NCI-H82 treated with DMSO at 0.1 percent for 48 hours (cell line): Measurements from ENCODE around the gene TOPBP1.

ENCODE experiments used
- DNase-seq: peaks from one replicate; lab custom pipeline; 2025; ENCODE audit not compliant: unreplicated experiment; lab: John Stamatoyannopoulos, UW

The TOPBP1 gene

GRCh38 chr3:133610031-133610430 lies 51.7 kb downstream of the TOPBP1 start:
- no peak for DNase-seq

GRCh38 chr3:133608388-133608787 lies 53.4 kb downstream of the TOPBP1 start:
- no peak for DNase-seq

DNA sequence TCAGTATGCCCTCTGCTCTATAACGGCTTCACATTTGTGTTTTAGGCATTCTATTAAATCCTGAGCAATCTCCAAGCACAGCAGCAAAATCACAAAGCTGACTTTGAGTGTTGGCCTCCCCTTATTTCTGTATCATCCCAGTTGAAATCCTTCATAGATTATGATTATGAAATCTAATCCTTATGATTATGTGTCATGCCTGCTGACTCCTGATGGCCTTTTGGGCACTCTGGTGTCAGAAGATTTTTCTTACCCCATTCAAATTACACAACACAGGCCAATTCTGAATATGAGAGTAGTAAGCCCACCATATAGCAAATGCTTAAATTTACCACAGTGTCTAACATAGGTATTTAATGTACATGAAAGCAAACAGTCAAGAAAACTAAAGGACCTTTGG lies 53.9 kb downstream of the TOPBP1 start:
- no peak for DNase-seq

GRCh38 chr3:133606902-133607301 lies 54.8 kb downstream of the TOPBP1 start:
- no peak for DNase-seq

DNA sequence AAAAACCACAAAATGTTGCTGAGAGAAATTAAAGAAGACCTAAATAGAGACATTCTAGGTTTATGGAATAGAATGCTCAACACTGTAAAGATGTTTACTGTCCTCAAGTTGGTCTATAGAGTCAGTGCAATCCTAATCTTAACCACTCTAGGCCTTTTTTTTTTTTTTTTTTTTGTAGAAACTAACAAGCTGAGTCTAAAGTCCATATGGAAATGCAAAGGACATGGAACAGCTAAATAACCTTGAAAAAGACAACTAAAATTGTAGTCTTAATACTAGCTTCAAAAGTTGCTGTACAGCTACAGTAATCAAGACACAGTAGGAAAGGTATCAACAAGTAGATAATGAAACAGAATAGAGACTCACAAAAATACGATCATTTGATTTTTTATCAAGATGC lies 55.4 kb downstream of the TOPBP1 start:
- DNase-seq = no peak

- no peak for DNase-seq
These were observed 61.1 kb downstream of the TOPBP1 start for GRCh38 chr3:133600572-133601081.

- no peak for DNase-seq
These were observed 62.5 kb downstream of the TOPBP1 start for GRCh38 chr3:133599280-133599679.

DNA sequence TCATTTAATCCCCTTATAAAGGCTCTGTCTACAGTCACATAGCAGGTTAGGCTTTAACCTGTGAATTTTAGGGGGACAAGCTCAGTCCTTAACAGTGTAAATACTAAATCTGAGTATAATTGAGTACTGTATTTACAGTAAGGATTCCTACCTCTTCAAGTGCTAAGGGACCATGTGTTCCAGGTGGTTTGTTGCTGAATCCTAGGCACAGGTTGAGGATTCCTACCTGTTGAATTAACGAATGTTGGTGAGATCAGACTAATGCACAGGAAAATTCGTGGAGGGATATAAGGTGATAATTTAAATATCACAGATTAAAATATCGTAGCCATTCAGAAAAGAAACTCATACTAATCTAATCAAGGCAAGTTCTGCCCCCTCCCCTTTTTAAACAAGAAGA lies 63.3 kb downstream of the TOPBP1 start:
- DNase-seq = no peak

GRCh38 chr3:133595341-133595740 lies 66.4 kb downstream of the TOPBP1 start:
- DNase-seq = no peak

DNA sequence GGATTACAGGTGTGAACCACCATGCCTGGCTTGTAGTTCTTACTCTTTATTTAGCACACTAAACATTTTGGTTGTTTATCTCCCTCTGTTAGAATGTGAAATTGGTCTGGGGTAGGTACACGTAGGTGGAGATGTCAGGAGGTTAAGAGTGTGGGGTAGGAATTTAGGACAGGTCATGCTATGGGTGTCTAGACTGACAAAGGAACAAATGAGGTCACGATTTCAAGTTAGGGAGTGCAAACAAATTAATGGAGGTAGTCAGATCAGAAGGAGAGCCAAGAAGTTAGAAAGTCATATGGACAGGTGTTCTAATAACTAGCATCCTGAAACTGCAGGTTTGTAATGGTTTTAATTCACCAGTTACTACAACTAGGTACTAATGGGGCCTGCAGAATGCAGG lies 68.5 kb downstream of the TOPBP1 start:
- DNase-seq = no peak

DNA sequence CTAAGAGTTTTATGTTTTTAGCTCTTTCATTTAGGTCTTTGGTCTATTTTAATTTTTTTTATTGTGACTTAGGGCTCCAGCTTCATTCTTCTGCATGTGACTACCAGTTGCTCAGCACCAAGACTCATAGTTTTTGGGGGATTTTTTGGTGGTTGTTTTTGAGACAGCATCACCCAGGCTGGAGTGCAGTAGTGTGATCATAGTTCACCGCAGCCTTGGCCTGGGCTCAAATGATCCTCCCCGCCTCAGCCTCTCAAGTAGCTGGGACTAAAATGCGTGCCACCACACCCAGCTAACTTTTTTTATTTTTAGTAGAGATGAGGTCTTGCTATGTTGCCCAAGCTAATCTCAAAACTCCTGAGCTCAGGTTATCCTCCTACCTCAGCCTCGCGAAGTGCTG lies 68.9 kb downstream of the TOPBP1 start:
- DNase-seq = no peak

- DNase-seq = no peak
These were observed 70.4 kb downstream of the TOPBP1 start for GRCh38 chr3:133591271-133591742.

DNA sequence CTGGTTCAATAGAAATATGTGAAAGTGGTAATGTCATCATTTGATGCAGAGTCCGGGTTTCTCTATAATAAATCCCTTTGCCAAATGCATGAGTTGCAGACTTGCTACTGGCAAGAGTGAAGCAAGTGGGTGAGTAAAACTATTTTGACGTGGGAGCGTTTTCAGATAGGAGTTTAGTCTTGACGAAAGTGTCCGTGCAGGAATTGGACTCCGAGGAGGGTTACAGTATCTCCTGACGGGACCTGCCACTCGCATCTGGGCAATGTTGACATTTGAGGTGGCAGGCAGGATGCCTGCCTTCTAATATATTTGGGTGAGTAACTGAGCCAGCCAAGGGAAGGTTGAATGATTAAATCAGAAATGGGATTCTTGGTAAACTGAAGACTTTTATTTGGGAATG lies 72.2 kb downstream of the TOPBP1 start:
- no peak for DNase-seq

DNA sequence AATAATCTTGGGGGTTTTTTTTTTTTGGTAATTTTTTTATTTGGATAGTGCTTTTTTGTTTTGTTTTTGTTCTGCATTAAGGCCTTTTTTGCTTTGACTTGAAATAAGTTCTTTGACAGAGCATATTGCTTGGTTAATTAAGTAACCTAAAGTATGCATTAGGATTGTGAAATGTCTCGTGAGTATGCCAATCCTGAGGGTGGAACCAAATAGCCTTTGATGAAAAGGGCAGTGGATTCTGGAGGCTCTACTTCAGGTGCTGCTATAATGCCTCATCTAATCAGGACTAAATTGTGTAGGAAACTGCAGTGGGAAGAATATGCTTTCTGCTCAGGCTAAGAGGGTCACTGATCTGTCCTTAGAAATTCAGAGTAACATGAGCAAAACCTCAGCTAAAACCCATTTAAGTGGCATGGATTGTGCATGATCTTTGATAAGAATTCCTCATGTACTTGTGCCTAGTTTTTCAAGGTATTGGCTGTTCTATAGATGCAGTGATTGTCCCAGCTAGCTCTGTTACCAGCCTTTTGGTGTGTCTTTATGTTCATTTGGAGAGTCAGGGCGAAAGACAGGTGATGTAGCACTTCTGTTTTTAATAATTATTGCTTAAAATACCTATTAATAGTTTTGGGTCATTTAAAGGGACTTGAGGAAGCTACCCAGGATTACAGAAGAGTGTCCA lies 72.8 kb downstream of the TOPBP1 start:
- DNase-seq = no peak

GRCh38 chr3:133588035-133588434 lies 73.7 kb downstream of the TOPBP1 start:
- DNase-seq = no peak

GRCh38 chr3:133583396-133583795 lies 78.3 kb downstream of the TOPBP1 start:
- no peak for DNase-seq

- DNase-seq = no peak
These were observed 83.1 kb downstream of the TOPBP1 start for GRCh38 chr3:133578548-133579191.

- no peak for DNase-seq
These were observed 85.6 kb downstream of the TOPBP1 start for GRCh38 chr3:133576169-133576568.

DNA sequence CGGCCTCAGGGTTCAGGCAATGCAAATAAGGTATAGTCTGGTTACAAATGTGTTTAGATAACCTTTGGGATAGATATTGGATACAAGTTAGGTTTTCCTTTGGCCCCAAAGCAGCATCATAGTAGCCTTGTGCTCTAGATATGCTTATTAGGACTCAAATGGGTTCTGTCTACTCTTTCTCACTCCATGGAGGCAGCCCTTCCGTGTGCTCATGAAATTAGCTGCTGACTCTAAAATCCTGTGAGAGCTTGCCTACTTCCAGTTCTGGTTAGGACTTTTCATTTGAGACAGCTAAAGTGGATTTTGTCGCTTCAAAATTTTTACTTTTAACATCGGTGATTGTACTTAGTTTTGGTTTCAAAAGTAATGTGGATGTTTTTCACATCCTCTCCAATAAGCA lies 86.7 kb downstream of the TOPBP1 start:
- no peak for DNase-seq

- no peak for DNase-seq
These were observed 87.4 kb downstream of the TOPBP1 start for GRCh38 chr3:133574260-133574881.

DNA sequence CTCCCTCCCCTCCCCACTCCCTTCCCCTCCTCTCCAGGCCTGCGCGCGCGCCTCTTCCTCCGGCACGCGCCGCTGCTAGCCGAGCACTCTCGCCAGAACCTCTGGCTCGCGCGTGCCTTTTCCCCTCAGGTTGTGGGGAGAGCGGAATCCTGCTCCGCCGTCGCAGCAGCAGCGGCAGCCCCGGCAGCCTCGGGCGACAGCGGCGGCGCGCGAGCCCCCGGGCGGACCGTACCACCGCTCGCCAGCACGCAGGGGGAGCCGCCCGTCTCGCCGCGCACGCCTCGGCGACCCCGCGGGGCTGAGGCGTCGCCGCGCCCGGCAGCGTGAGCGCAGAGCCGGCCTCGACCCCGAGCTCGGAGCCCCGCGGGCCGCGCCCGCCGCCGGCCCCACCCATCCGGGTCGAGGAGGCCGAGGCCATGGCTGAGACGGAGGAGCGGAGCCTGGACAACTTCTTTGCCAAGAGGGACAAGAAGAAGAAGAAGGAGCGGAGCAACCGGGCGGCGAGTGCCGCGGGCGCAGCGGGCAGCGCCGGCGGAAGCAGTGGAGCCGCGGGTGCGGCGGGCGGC lies 88.0 kb downstream of the TOPBP1 start, which contains the start of gene CDV3:
TSS of gene CDV3 (plus strand) at position 58 of the 566 bp plus-strand sequence. CDS start at position 417, 359 bp downstream.
- DNase-seq = no peak
